Measurements from ENCODE around the gene AMER1.

AMER1 gene

DNA sequence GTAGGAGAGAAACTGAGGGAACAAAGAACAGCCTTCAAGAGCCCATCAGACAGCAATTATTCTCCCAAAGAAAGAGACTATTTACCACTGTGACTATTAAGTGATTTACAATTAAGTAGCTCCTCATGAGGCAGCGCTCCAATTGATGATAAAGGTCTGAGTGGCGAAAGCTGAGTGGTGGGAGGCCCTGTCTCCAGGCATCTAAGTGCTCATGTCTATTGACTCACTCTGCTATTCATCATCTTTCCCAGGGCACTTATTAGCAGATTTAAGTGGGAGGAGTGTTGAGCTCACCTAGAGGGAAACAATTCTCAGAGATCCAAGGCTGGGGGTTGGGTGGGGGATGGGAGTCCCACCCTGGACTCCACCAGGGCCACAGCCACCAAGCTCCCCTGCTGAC is 23.3 kb downstream of the AMER1 start:
- DNase-seq, result no peak

GRCh38 chrX:64176876-64177275 is 28.6 kb downstream of the AMER1 start:
- no peak for DNase-seq

DNA sequence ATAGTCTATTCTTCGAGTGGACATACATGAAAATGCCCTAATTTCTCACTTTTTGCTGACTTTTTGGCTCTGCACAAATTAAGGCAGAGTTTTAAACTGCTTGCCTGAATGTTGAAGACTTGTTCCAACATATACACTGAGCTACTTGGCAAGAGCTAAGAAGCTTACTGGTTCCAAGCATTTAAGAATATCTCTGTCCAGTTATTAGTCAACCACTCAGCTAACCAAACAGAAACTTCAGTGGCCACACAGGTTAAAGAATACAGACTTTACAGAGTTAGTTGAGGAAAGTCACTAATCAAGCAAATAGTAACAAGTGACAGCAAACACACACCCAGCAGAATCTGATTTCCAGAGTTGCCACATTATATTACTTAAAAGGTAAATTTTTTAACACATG is 35.5 kb downstream of the AMER1 start:
- DNase-seq, result no peak

GRCh38 chrX:64152857-64153256 is 52.7 kb downstream of the AMER1 start:
- DNase-seq, result no peak

DNA sequence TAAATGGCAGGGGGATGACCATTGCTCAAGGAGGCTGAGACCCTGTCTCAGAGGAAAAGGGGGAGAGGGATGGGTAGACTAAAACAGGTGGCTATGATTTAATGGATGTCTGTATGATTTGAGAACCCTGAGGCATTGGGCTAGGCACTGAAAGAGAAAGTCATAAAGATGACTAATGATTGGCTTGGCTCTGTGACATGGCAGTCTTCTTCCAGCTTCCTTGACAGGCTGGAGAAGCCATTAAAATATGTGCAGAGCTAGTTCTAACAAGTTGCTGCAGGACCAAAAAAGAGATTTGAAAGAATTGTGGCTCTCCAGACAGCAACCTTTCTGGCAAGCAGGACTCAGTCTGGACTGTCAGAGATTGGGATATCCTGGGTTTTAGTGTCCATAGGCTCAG is 53.6 kb downstream of the AMER1 start:
- DNase-seq, result no peak

- no peak for DNase-seq
Measured at GRCh38 chrX:64150775-64151174, 54.7 kb downstream of the AMER1 start.

Measured in HCEC 1CT (cell line).